ENCODE results near the gene LGALS9.

LGALS9 gene

GRCh38 chr17:27630607-27631410 lies at the start of gene LGALS9:
TSS of gene LGALS9 (plus strand) at chr17:27631188. CDS start at chr17:27631266, 78 bp downstream.
- DNase-seq (ENCODE audit: low spot score): peak; percentile 41

GRCh38 chr17:27582696-27583095 lies 48.3 kb upstream of the LGALS9 start:
- no peak for DNase-seq (ENCODE audit: low spot score)

DNA sequence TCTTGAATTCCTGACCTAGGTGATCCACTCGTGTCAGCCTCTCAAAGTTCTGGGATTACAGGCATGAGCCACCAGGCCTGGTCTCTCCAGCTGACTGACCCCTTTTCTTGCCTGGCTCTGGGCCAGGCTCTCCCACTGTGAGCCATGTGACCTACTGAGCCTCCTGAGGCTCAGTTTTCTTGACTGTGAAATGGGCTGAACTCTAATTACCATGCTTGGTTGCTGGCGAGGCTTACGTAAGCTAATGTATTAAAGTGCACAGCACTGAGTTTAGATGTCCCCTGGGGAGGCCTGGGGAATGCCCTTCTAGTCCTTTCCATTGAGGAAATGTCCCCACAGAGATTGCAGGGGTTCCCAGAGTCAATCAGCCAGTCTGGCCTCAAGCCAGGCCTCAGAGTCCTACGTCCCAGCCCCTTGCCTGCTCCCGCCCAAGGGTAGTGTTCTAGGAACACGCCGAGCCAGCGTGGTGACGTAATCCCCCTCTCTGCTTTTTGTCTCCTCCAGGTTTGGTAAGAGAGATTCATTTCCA lies 45.8 kb upstream of the LGALS9 start:
- no peak for DNase-seq (ENCODE audit: low spot score)

DNA sequence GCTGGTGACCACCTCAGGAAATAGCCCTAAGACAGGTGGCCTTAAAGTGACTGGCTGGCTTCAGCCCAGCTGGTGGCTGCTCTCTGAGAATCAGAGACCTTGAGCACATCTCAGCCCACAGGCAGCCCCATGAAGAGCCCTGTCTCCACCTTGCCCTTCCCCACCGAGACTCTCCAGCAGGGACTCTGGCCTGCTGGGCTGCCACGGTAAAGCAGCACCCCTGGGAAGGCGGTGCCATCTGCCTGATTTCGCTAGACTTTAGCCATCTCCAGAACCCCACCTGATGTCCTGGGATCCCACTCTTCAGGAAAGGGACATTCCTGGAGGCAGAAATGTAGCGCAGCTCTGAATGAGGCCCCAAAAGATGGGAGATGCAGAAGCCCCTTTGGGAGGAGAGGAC lies 45.2 kb upstream of the LGALS9 start:
- no peak for DNase-seq (ENCODE audit: low spot score)

GRCh38 chr17:27586203-27586721 lies 44.7 kb upstream of the LGALS9 start:
- DNase-seq (ENCODE audit: low spot score): no peak

- no peak for DNase-seq (ENCODE audit: low spot score)
Measured at GRCh38 chr17:27588354-27588753, 42.6 kb upstream of the LGALS9 start.

DNA sequence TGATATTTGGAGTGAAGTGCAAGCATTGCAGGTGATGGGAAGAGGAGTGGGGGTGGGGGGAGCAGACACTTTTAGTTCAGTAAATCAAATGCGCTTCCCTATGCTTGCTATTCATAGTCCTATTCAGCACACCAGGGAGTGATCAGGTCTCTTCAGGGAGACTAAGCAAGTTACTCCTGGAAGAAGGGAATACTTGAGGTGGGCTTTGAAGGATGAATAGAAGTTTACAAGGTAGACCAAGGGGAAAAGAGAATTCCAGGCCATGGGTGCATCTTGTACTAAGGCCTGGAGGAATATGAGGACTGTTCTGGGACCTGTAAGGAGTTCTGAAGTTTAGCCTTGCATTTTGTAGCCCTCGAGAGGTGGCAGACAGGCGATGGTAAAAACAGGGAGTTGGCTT lies 40.1 kb upstream of the LGALS9 start:
- DNase-seq (ENCODE audit: low spot score): no peak

DNA sequence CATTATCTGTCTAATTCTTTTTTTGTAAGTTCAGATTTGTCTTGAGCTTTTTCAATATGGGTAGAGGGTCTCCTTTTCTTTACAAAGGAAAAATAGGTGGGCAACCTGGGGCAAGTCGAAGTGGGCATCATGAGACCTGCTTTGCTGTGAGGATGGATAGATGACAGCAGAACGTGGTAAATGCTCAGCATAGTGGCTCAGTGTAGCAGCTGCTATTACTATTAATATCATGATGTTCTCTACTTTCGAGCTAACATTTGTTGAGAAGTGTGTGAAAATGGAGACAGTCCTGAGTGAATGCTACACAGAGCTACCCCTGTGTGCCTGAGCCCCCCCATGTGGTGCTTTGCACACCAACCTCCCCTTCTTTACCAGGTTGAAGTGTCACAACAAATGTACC lies 39.0 kb upstream of the LGALS9 start:
- no peak for DNase-seq (ENCODE audit: low spot score)

DNA sequence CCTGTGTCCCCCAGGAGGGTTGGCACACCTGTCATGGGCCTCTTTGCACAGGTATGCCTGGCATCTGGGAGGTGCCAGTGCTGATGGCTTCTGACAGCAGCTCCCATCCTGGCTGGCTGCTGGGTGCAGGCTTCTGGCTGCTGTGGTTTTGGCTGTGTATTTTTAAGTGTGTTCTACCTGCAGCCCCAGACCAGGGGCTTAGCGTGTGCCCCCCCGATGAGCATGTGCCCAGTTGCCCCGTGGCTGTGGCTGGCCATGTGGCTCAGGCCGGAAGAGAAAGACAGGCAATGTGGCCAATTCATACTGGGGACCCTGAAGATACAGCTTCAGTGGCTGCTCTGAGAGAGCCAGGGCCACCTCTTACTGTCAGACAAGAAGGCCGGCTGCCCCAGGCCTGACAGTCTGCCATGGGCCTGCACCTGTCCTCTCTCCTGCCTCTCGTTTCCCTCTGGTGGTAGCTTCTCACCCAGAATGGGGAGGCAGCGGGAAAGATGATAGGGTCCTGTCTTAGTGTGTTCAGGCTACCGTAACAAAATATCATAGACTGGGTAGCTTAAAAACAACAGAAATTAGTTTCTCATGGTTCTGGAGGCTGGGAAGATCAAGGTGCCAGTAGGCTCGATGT lies 37.6 kb upstream of the LGALS9 start:
- DNase-seq (ENCODE audit: low spot score): no peak

DNA sequence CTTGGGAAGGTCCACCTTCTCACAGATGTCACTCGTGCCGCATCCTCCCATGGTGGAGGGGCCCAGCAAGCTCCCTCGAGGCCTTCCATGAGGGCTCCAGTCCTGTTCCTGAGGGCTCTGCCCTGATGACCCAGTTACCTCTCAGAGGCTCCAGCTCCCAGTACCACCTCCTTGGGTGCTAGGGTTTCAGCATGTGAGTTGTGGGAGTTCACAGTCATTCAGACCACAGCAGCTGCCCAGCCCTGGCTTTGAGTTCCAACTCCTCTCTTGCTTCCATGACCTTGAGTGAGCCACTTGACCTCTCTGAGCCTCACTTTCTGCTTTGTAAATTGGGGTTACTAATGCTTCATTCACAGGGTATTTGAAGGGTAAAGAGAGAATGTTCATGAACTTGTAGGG lies 37.1 kb upstream of the LGALS9 start:
- DNase-seq (ENCODE audit: low spot score): no peak

DNA sequence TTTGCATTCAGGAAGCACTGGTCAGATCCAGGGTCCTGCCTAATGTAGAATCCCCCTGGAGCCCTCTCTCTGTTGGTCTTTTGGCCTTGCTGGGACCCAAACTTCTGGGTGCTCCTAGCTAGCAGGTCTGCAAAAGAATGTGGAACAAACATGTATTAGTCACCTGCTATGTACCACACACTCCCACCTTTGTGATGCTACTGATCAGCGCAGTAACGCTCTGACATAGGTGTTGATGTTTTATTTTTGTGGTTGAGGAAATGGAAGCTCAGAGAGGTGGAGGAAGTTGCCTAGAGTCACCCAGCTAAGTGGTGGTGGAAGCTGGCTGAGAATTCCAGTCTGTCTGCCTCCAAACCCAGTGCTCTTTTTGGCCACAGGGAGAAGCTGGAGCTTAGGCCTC lies 35.8 kb upstream of the LGALS9 start:
- no peak for DNase-seq (ENCODE audit: low spot score)

GRCh38 chr17:27596096-27596495 lies 34.9 kb upstream of the LGALS9 start:
- no peak for DNase-seq (ENCODE audit: low spot score)

- DNase-seq (ENCODE audit: low spot score): no peak
Measured at GRCh38 chr17:27596566-27597187, 34.3 kb upstream of the LGALS9 start.

DNA sequence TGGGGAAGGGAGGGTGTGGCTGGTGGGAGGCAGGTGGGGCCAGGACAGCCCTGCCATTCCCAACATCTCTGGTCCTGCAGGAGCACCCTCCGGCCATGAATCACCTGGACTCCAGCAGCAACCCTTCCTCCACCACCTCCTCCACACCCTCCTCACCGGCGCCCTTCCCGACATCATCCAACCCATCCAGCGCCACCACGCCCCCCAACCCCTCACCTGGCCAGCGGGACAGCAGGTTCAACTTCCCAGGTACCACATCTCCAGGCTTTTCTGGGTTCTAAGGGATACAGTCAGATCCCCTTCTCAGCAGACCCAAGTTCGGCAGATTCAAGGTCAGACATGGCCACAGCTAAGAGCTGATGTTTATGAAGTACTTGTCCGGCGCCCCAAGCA lies 33.8 kb upstream of the LGALS9 start:
- DNase-seq (ENCODE audit: low spot score): no peak

- DNase-seq (ENCODE audit: low spot score): no peak
Measured at GRCh38 chr17:27597783-27598320, 33.1 kb upstream of the LGALS9 start.

GRCh38 chr17:27598337-27599050 lies 32.5 kb upstream of the LGALS9 start:
- DNase-seq (ENCODE audit: low spot score): no peak

- DNase-seq (ENCODE audit: low spot score): no peak
Measured at GRCh38 chr17:27600471-27600870, 30.5 kb upstream of the LGALS9 start.

GRCh38 chr17:27601069-27601974 lies 29.7 kb upstream of the LGALS9 start:
- peak; percentile 76 for DNase-seq (ENCODE audit: low spot score)

DNA sequence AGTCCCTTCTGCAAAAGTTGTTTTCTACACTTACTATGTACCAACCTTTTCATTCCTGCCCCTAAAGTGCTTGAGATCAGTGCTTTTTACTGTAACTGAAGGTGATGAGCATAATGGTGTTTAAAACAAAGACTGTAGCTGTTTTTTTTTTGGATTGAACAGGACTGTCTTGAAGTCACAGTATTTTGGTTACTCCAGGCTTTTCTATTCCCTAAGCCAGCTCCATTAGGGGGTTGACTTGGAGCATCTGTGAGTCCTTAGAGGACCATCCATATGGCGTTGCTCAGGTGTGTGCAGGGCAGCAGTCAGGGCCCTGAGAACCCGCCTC lies 29.0 kb upstream of the LGALS9 start:
- DNase-seq (ENCODE audit: low spot score): no peak

GRCh38 chr17:27602721-27603420 lies 28.1 kb upstream of the LGALS9 start:
- peak; percentile 51 for DNase-seq (ENCODE audit: low spot score)

Measured in globus pallidus (tissue), 1 donor.